Cerebellar cortex (tissue), 1 donor: ENCODE results near the gene LAT.

Experiments used
- DNase-seq: peaks from one replicate; pipeline ENCODE4 v3.0.0-alpha.2; 2015; ENCODE audit warnings: low spot score

Gene LAT

DNA sequence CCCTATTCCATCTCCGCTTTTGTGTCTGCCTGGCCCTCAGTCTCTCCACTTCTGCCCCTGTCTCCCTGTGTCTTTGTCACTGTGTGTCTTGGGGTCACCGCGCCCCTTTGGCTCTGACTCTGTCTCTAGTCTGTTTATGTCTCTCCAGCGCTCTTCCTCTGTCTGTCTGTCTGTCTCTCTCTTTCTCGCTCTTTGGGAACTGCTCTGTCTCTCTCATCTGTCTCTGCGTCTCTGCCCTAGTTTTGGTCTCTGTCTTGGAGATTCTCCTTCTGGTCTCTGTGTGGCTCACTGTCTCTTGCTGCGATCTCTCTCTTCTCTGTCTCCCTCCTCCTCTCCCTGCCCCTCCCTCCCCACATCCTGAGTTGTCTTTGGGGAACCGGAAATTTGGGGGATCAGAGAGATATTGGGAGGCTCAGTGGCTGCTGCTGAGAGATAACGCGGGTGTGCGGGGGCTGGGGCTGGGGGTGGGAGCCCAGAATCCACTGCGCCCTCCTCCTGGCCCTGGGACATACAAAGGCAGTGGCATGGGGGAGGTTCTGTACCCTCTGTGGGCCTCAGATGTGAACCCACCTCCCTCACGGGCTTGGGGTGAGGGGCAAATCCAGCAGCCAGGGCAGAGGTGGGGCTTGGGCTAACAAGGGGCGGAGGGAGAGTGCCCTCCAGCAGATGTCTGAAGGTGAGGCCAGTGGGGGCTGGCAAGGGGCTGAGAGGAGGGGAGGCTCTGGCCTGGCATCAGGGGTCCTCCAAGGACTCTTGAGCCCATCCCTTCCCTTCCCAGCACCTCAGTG, 24.4 kb downstream of the LAT start:
- no peak for DNase-seq

DNA sequence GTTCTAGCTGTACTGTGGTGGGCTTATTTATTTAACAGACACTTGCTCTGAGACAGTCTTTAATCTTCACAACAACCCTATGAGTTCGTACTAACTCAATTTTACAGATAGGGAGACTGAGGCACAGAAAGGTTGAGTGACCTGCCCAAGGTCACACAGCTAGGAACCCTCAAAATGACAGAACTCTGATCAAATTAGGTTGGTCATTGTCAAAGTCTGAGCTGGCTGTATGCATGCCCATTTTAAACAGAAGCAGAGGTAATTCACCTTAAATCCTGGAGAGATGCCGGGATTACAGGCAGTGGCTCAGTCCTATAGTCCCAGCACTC, 24.9 kb downstream of the LAT start:
- no peak for DNase-seq

DNA sequence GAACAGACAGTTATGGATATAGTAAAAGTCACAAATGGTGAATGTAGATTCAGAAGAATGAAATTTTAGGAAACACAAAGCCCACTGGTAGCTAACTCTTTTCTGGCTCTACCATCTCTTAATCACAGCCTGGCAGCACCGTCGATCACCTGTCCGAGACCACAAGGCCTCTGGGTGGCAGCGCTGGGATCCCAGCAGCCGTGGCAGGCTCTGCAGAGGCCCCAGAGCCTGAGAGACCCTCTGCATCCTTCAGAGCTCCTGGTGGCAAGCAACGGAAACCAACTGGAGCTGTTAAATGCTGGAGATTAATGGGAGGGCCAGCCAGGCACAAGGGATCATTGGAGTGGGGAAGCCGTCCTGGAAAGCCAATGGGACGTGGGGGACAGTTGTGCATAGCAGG, 26.3 kb downstream of the LAT start:
- DNase-seq: peak; percentile 12

DNA sequence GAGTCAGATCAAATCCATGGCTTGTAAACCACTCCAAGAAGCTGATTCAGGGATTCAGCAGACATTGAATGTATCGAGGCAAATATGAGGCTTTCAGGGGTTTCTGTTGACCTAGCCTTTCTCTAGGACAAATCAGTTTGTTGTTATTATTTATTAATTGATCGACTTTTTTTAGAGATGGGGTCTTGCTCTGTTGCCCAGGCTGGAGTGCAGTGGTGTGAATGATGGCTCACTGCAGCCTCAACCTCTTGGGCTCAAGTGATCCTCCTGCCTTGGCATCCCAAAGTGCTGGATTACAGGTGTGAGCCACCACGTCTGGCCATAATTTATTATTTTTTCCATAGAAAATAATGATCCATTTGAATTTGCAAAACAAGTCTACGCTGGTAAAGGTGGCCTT, 27.0 kb downstream of the LAT start:
- no peak for DNase-seq

DNA sequence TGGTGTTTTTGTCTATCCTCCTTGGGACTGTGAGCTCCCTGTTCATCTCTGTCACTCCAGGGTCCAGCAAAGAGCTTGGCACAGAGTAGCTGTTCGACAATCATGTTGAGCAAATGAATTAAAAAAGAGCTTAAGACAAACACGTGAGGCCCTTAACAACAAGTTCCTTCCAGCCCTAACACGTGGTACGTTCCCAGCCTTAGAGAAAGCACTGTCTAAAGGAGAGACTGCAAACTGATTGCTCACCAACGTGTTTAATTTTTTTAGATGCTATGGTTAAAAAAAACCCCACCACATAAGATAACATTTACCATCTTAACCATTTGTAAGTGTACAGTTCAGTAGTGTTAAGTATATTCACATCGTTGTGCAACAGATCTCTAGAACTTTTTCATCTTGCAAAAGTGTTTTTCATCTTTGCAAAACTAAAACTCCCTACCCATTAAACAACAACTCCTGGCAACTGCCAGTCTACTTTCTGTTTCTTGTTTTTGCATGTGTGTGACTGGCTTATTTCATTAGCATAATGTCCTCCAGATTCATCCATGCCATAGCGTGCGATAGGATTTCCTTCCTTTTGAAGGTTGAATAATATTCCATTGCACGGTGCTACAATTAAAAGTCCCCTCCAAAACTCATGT, 28.2 kb downstream of the LAT start:
- DNase-seq: no peak

DNA sequence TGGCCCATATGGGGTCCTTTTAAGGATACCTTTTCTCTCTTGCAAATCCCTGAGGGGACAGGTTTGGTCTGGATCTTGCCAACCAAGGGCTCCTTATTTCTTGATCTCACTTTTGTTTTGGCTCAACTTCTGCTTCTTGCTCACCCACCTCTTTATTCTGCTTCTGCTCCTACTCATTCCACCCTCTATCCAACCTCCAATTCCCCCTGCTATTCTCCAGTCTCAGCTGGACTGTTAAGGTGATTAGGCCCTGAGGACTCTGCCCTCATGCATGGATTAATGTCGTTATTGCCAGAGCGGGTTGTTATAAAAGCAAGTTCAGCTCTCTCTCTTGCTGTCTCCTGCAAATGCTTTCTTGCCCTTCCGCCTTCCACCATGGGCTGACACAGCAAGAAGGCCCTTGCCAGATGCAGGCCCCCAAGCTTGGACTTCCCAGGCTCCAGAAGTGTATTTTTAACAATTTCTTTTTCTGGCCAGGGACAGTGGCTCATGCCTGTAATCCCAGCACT, 29.8 kb downstream of the LAT start:
- no peak for DNase-seq

DNA sequence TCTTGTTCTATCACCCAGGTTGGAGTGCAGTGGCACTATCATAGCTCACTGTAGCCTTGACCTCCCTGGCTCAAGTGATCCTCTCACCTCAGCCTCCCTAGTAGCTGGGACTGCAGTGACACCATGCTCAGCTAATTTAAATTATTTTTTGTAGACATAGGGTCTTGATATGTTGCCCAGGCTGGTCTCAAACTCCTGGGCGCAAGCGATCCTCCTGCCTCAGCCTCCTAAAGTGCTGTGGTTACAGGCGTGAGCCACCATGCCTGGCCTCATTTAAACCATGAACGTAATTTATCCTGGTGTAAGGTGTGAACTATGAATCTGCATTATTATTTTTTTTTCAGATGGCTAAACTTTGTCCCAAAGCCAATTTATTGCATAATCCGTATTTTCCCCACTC, 37.3 kb downstream of the LAT start:
- DNase-seq: no peak

DNA sequence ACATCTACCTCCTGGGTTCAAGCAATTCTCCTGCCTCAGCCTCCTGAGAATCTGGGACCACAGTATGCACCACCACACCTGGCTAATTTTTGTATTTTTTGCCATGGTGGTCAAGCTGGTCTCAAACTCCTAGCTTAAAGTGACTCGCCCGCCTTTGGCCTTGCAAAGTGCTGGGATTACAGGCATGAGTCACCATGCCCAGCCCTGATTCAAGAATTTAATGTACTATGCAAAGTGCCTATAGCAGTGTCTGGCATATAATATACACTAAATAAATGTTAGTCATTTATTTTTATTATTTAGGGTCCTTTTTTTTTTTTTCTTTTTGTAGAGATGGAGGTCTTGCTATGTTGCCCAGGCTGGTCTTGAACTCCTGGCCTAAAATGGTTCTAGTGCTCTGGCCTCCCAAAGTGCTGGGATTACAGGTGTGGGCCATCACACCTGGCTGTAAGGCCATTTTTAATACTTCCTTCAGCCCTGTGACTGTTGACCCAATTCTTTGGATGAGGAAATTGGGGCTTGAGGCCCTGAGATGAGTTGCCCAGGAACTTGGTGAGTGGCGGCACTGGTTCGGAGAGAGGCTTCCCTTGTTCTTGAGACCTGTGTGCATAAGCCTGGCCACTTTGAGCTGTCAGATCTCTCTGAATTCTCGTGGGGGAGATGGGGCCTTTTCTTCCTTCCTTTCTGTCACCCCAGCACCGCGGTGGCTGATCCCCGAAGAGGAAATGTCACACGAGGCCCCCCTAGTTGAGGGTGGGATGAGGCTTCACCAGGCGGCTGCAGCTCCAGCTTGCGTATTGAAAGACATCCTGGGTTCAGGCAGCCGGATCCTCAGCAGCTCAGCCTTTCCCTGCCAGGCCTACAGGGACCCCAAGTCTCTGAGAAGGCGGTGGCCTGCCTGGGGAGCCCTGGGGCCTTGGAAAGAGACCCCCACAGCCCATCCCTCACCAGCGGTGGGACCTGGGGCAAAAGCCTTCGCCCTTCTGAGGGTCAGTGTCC, 38.7 kb downstream of the LAT start:
- DNase-seq: no peak

DNA sequence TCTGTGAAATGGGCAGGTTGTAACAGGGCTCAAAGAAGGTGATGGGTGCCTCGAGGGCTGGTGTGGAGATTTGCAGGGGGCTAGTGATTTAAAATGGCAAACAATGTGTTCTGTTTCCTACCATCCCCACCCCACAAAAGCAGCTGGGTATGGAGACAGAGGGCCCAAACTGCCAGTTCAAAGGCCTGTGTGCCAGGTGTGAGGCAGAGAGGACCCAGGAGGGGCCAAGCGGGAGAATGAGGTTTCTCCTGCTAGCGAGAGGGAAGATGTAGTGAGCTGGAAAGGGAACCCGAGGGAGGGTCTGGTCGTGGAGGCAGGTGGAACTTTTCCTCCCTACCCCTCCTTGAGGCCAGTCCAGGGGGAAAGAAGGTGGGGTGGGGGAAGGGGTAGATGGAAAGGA, 39.4 kb downstream of the LAT start:
- no peak for DNase-seq

DNA sequence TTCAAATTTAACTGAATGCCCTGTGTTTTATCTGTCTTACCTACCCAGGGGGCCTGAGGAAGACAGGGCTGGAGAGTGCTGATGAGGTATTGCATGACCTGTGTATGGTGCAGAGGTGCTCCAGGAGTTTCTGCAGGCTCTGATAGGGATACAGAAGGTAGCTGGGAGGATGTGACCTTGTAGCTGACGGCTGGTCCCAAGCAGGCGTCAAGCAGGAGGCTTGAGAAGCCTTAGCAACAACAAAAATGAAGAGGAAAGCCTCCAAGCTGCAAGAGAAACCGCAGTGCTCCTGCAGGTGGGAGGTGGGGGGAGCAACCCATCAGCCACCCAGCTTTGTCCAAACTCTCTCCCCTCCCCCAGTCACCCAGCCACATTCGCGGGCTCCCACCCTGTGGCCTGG, 40.4 kb downstream of the LAT start:
- DNase-seq: no peak

DNA sequence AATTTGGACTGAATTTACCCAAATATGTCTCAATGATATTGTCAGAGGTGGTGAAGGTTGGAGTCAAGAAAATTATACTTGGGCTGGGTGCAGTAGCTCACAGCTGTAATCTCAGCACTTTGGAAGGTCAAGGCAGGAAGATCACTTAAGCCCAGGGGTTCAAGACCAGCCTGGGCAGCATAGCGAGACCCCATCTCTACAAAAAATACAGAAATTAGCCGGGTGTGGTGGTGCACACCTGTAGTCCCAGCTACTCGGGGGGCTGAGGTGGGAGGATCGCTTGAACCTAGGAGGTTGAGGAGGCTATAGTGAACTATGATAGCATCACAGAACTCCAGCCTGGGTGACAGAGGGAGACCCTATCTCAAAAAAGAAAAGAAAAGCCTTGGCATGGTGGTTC, 40.9 kb downstream of the LAT start:
- no peak for DNase-seq

DNA sequence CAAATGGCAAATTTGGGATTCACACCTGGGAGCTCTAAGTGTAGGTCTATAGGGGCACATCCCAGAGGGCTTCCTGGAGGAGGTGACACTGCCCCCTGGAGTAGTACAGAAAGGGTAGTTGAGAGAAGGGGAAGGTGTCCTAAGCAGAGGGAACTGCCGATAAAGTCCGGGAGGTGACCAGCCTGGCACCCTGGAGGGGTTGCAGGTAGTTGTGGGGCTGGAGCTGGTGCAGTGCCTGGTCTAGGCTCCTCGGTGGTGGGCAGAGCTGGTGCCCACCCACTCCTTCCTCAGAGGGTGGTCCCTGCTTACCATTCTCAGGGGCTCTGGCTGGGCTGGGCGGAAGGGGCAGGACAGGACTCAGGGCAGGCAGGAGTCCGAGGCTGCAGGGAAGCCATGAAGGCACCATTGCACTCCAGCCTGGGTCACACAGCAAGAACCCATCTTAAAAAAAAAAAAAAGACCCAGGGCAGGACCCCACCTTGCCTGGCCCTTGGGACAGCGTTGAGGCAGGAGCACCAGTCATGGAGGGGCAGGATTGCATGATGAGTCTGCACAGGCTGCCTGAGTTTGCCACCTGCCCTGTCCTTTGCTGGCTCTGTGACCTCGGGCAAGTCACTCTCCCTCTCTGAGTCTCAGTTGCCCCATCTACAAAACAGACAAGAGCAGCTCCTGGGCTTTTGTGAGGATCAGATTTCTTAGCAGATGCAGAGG, 43.8 kb downstream of the LAT start:
- no peak for DNase-seq

DNA sequence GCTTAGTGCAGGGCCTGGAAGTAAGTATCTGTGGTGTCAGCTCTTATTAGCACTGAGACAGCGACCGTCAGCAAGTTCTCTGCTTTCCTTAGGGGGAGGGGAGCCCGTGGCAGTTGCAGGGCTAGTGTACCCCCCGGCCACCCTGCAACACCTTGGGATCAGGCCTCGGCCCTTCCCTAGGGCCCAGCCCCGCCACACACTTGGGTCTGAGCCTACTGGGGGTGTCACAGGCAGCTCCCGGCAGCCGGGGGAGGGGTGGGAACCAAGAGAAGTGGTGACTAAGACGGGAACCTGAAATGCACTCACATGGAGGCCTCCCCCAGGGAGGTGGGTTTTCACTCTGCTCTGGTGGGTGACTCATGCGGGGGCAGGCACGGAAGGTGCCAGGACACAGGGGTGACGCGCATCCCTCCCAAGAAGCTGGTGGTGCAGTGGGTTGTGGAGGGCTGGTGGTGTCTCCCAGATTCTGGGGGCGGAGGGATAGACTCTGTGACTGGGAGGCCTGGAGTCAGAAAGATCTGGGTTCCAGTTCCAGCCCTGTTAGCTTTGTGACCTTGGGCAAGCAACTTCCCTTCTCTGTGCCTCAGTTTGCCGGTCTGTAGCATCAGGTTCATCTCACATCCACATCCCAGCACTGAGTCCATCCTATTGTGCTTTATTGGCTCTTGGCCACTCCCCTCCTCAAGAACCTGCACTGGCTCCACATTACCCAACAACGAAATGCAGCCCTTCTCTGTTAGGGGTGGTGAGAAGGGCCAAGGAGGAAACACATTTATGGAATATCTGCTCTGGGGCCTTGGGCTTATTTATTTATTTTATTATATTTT, 44.5 kb downstream of the LAT start:
- DNase-seq: no peak

DNA sequence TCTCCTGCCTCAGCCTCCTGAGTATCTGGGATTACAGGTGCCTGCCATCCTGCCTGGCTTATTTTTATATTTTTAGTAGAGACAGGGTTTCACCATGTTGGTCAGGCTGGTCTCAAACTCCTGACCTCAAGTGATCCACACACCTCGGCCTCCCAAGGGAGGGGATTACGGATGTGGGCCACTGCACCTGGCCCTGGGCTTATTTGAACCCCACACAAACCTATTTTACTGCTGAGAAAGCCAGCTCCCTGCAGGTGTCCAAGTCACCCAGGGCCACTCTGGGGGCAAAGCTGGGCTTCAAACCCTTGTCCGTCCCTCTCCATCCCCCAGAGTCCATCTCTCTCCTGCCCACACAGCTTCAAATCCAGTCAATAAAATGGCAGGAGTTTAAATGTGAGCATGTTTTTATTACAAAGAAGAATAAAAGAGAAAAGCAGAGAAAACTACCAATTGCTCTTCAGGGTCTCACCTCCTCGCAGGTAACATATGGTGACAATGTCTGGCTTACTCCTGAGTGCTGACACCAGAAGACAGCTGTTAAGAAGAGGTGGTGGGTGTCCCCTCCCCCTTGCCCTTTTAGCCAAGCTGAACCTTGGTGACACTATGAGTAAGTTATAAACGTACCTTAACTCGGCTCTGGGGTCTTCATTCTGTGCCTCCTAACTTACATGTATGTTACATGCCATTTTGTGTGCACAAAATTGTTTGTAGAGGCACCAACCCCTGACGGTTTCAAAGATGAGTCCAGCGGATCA, 45.4 kb downstream of the LAT start:
- DNase-seq: no peak
